HG02870 (cell line): Measurements from ENCODE around the gene GDA.

Experiments used
- ATAC-seq: cut with Tn5 transposase; IDR thresholded peaks from one replicate; pipeline ENCODE4 v1.9.1; 2021; ENCODE audit warnings: mild to moderate bottlenecking, moderate library complexity; ENCODE audit not compliant: unreplicated experiment

GDA gene

DNA sequence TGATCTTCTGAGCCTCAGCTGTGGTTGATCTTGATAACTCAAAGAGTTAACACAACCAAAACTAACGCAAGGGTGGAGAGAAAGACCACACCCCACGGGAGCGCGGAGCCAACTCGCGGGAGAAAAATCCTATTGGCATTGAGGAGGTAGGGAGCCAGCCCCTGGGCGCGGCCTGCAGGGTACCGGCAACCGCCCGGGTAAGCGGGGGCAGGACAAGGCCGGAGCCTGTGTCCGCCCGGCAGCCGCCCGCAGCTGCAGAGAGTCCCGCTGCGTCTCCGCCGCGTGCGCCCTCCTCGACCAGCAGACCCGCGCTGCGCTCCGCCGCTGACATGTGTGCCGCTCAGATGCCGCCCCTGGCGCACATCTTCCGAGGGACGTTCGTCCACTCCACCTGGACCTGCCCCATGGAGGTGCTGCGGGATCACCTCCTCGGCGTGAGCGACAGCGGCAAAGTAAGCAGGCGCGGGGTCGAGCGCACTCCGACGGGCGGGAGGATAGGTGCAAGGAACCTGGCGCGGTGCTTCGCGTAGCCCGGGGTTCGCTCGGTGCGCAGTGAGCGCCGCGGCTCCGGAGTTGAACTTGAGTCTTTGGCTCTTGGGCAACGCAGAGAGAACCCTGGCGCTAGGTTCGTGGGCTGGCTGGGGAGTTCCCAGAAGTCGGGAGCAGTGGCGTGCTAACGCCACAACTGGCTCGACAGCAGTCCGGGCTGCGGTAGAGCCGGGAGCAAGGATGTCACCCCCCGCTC is at the start of gene GDA:
TSS of gene GDA (plus strand) at position 210 of the 745 bp plus-strand sequence. CDS start at position 330, 120 bp downstream.
- ATAC-seq, result no peak

DNA sequence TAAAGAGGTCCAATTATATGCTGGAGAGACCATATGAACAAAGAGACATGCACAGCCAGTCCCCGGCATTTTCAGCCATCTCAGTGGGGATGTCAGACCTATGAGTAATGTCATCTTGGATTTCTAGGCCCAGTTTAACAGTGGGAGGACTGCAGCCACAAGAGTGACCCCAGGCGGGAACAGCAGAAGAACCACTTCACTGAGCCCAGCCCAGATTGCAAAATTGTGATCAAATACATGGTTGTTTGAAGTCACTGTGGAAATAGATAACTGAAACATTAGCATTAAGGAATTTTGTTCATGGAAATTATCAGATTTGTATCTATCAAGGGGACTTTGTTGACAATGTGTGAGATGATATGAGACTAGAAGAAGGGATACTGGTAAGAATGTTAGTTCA is 46.7 kb upstream of the GDA start:
- no peak for ATAC-seq

DNA sequence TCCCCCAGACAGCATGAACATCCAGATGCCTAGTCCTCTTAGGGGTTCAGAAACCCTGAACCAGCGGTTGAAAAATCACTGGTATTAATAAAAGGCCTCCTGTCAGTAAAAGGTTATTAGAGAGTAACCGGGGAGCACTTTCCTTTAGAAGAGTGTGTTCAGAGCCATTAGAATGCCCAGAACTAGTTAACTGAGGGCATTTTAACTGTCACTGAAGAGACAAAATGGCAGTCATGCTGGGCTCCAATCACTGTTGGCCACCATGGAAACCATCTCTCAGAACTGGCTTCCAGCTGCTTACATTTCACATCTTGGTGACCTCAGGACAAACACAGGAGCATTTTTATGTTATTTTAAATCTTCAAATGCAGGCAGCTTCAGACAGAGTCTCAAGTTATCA is 36.2 kb upstream of the GDA start:
- ATAC-seq, result no peak

DNA sequence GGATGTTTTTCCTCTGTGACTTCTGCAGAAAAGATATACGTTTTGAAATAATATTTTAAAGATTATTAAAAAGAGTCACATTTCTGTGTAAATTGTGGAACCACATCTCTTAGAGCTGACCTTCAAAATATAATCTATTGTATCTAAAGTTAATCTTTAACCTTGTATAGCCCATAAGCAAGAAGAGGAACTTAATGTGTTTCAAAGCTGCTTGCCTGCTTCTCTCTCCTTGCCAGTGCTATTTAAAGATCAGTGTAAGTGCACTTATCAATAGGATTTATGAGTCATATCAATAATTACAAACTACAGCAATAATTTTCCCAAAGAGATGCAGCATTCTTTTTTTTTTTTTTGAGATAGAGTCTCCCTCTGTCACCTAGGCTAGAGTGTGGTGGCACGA is 29.4 kb upstream of the GDA start:
- ATAC-seq, result no peak

DNA sequence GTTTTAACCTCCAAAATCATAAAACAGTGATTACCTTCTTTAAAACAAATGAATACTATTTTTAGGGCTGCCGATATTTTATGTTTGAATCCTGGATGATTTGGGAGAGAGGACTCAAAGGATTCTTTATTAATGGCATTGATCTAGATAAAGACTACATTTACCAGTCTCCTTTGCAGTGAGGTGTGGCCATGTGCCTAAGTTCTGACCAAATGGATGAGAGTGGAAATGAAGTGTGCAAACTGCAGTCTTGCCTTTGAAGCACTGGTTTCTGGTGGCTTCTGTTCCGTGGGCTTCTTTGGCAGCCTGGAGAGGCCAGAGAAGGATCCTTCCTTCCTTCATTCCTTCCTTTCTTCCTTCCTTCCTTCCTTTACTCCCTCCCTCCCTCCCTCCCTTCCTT is 24.3 kb upstream of the GDA start:
- ATAC-seq, result no peak

DNA sequence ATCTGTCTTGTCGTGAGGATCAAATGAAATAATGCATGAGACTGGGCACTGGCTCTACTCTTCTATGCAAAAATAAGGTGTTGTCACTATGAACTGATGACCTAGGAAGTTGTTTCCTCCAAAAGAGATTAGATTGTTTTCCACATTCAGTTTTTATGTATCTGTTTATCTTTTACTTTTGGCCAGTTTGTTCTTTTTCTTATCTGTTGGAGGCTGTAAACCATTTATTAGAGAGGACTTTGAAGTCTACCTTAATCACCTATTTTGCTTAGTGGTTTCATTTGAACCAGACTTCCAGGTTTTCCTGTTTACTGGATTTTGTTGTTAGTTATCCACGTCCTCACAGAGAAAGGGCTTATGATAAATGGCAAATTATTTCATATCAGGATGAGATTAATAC is 21.5 kb upstream of the GDA start:
- ATAC-seq, result no peak

DNA sequence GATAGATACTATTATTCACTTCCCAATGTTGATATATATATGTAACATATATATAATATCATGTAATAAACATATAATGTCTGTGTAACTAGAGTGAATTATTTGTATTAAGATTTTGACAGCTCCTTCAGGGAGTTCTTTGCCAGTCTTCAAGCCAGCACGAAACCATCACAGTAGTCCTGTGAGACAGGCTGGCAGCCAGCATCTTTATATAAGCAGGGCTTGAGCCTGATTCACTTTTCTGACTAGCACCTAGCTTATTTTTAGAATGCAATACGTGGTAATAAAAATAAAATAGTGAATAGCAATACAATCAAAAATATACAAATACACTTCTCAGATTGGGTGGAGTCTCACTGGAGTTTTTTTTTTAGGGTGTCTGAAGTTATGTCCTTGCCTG is 20.7 kb upstream of the GDA start:
- ATAC-seq, result no peak

DNA sequence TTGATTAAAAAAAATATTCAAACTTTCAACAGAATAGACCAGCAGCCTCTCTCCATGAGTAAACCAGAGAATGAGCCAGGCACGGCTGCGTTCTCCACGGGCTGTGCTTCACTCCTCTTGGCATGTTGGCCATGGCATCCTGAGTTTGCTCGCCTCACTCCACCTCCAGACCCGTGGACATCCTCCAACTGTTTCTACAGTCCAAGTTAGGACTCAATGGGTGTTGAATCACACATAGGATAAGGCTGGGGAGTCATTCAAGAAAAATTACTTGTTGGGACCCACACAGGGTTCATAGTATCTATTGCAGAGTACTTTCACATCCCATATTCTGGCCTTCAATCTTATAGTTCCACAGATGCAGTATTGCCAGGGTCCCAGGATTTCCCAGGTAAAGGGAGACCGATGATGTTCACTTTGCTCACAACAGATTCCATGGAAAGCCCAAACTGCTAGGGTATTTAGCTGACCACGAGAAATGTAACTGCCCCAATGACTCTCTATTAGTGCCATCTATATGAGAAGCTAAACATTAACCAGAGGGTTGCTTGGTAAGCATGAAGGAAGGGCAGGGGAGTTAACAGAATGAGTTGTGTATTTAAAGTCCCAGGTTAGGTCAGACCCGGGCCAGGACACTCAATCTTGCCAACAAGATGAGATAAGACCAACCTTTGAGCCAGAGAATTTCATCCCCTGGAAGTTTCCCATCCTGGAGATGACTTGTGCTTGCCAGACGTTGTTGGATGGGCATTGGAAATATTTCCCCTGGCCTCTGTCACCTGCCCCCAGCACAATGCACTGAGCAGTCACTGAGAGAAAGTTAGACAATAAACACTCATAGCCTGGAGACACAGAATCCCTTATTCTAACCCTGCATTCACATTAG is 19.7 kb upstream of the GDA start:
- no peak for ATAC-seq

DNA sequence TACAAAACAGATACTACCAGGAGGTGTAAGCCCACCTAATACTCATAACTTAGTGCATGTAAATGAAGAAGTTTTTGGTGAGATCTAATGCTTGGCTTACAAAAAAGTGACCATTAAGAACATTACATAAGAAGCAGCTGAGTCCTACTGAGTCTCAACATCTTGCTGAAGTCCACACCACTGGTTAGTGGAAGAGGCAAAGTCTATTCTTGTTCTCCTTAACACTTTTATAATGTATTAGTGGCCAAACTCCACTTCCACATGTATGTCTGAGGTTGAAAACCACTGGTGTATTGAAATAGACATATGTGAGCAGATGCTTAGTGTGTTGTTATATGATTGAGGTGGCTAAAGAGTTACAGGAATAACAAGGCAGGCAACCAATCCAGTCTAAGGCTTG is 18.9 kb upstream of the GDA start:
- ATAC-seq, result no peak

DNA sequence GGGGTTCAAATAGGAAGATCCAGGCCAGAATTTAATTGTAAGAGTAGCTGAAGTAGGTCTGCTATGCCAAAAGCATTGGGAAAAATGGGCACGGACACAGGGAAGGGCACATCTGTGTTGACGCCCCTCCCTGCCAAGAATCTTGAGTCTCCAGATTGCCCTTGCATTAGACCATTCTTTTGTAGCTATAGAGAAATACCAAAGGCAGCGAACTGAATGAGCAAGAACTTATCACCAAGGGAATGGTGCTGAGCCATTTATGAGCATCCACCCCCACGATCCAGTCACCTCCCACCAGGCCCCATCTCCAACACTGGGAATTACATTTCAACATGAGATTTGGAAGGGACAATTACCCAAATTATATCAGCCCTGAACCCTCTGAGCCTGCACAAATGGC is 18.0 kb upstream of the GDA start:
- ATAC-seq, result no peak

DNA sequence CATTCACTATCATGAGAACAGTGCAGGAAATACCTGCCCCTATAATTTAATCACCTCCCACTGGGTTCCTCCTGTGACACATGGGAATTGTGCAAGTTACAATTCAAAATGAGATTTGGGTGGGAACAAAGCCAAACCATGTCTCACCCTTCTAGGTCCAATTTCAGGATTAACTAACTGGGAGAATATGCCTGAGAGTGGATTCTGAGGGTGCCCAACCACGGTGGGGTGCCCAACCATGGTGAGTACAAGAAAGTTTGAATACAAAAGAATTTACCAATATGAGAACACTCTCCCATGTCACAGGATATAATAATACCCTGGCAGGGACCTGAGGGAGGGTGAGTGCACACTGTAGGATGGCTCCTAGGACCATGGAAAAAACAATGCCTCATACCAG is 17.2 kb upstream of the GDA start:
- no peak for ATAC-seq

DNA sequence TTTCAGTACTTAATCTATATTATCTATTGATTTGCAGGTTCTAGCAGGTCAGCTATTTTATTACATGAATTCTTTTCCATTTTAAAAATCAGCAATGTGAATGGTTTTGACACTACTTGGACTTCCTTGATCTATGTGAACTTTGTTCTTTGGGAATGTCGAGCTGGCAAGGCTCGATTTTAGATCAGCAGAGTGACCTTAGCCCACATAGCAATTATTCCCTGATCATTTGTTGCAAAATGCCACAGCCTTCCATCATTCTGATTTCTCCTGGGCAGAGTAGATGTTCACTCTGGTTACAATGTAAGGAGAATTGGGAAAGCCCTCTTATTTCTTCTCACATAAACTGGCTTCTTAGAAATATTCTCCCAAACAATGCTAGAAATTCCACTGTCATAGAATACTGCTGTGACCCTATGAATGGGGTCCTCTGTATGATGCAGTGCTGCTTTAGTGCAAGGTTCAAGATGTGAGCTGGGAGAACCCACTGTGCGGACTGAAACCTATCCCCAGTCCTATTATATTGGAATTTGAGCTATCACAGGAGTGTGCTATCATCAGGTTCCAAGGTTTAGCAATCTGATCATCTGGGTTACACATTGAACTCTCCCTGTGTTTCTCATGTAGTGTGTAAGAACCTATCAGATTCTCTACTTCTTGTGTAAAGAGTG is 15.7 kb upstream of the GDA start:
- no peak for ATAC-seq

DNA sequence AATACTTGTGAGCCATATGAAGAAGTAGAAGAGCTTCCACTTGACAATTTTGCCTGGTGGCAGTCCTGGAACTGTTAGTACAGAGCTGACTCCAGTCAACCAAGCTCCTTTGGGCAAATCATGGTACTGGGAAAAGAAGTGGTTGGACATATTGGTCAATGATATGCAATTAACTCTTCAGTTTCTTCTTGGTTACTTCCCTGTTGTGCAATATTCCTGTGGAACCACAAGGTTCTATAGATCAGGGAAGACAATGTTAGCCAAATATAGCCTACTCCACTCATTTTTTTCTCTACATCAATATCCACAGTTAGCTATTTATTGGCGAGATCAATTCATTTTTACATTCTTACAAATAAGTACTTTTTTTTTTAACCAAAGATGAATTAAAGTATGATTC is 14.4 kb upstream of the GDA start:
- no peak for ATAC-seq

DNA sequence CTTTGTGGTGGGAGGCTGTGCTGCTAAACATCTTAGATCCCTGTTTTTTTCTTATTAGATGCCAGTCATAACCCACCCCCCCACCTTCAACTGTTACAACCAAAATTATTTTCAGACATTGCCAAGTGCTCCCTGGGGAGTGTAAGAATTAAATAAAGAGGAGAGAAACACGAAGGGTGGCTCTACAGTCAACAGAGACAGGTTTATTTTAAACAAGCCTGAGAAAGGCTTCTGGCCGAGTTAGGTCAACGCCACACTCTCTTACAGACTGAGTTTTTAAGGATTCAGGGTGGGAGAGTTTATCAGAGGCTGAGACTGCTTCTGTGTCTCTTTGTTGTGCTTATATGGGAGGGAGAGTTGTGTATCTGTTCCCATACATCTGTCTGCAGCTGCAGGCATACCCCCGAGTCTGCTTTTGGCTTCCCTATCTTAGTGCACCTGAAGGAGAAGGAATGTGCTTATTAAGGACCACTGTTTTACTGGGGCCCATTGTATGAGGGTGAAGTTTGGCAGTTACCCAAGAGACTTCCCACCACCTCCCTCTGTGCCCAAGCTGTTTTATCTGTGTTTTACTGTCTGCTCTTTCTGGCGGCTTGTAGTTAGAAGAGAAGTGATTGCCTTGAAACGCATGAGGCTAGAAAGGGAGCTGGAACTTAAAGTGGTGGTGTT is 11.4 kb upstream of the GDA start:
- no peak for ATAC-seq

DNA sequence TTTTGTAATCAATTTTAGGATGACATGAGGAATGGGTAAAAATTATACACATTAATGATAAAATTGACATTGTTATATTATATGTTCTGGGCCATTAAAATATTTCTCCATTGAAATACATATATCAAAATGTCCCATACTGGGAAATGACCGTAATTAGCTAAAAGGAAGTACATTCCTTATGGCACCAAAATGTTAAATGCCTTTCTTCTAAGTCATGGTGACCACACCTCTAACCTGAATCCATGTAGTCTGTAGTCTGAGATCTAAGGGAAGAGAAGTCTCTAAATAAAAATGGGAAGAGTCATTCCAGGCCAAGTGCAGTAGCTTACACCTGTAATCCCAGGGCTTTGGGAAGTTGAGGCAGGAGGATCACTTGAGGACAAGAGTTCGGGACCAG is 10.0 kb upstream of the GDA start:
- no peak for ATAC-seq

DNA sequence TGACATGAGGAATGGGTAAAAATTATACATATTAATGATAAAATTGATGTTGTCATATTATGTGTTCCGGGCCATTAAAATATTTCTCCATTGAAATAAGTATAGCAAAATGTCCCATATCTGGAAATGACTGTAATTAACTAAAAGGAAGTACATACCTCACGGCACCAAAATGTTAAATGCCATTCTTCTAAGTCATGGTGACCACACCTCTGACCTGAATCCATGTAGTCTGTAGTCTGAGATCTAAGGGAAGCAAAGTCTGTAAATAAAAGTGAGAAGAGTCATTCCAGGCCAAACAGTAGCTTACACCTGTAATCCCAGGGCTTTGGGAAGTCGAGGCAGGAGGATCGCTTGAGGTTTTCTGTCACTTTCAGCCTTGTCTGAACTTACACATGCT is 8.7 kb upstream of the GDA start:
- no peak for ATAC-seq

DNA sequence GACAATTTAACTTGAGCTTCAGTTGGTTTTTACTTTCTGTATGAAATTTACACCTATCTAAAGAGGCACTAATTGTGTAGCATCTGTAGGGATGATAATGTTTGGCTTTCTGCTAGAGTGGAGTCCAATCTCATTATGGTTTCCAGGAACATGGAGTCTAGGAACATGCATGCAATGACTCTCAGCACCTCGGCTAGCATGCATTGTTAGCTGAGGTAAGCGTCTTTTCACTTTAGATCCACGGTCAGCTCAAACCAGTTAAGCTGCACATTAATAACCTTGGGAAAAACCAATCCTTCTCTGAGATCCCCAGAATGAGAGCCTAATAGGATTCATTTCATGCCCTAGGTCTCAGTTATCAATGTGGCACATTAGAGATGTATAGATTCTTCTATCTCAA is 7.8 kb upstream of the GDA start:
- no peak for ATAC-seq

DNA sequence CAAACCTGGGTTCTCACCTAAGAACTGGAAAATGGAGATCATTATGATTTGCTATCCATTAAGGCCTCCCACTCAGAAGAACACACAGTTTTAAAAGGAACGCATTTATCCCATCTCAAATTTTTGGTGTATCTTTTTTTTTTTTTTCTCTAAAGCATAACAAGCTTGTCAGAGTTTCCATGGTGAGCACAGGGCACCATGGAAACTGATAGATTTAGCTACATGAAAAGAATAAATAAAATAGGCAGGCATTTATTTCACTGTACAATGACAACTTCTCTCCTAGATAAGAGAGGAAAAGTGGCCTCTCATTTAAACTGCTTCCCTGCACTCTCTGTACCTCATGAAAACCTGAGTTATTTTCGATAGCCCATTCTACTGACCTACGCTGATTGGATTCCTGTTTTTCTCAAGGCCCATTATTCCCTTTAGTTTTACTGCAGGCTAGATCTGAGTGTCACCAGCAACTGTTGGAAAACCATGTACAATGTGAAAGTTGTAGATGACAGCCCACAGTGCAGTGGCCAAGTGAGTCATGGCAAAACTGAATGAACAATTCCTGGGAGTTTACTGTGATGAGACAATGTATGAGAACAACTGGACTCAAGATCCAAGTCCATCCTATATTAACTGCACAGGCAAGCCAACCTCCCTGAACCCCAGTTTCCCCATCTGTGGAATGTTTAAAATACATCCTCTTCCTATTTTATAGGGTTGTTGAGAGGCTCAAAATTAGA is 4.3 kb upstream of the GDA start:
- no peak for ATAC-seq

DNA sequence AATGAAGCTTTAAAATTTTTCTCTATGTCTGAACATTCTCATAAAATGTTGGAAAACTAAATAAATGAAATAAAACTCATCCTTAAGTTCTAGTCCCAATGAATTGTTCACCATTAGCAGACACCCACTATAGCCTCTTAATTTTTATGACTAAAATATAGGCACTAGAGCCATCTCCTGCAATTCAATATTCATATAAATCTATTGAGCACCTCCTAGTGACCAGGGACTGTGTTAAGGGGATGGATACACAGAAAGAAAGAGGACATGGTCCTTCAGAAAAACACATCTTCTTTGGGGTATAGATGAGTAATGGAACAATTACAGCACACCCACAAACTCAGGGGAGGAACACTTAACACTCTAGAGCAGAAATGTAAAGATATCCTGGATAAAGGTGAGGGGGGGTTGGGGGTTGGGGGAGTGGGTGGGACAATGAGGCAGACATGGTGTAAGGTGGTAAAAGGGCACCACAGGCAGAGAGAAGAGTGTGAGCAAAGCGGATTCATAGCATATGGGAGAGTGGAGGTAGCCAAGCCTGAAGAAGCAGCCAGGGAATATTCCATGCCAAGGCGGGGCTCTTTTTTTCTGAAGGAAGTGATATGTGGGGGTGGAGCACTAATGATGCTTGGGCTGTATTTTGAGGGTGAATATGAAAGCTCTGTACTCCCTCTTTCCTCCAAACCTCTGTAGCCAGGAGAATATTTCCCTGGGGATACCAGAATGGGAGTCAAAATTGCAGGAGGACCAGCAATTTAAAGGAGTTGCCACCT is 3.3 kb upstream of the GDA start:
- ATAC-seq, result no peak

DNA sequence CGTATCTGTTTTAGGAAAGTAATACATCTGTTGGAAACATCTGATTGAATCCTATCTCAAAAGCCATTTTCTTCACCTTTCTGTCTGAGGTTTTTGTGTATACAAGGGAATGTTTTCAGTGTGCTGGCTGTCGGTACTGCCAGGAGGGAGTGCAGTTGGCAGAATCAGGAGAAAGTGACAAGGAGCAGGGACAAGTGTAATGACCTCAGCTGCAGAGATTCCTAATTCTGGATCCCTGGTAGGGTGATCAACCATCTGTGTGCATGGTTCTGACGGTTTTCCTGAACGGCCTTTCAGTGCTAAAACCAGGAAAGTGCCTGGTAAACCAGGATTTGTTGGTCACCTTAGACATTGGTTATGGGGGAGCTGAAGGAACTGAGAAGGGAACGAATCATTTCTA is 1.6 kb upstream of the GDA start:
- ATAC-seq, result no peak
